ENCODE results near the gene CELA3A.

DNA sequence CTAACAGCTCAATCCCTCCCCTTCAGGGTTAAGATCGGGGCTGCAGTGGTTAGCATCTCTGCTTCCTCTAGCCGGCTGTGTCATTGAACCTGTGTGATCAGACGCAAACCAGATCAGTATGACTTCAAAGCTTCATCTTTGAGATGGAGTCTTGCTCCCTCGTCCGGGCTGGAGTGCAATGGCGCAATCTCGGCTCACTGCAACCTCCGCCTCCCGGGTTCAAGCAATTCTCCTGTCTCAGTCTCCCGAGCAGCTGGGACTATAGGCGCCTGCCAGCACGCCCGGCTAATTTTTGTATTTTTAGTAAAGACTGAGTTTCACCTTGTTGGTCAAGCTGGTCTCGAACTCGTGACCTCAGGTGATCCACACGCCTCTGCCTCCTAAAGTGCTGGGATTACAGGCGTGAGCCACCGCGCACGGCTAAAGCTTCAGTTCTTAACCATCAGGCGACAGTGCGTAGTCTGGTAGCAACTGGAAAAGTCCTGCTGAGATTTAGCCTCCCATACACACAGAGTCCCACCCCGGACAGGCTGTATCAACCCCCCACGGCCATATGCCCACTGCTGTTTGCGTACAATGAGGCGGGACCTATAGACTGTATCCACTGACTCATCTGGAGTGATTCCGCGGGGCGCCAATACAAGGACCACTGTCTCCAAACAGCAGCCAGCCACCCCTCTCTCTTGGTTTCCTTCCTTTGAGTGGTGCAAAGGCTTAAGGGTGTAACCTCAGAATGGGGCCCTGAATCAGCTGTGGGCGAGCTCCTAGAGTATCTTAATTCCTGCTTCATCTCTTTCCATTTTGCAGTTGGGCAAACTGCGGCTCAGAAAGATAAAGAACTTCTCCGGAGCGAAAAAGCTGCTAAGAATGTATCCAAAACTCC lies 23.3 kb downstream of the CELA3A start:
- TF ChIP-seq, protein P1, sequence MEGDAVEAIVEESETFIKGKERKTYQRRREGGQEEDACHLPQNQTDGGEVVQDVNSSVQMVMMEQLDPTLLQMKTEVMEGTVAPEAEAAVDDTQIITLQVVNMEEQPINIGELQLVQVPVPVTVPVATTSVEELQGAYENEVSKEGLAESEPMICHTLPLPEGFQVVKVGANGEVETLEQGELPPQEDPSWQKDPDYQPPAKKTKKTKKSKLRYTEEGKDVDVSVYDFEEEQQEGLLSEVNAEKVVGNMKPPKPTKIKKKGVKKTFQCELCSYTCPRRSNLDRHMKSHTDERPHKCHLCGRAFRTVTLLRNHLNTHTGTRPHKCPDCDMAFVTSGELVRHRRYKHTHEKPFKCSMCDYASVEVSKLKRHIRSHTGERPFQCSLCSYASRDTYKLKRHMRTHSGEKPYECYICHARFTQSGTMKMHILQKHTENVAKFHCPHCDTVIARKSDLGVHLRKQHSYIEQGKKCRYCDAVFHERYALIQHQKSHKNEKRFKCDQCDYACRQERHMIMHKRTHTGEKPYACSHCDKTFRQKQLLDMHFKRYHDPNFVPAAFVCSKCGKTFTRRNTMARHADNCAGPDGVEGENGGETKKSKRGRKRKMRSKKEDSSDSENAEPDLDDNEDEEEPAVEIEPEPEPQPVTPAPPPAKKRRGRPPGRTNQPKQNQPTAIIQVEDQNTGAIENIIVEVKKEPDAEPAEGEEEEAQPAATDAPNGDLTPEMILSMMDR (IDR thresholded peaks at IDR 0.05): peak; percentile 29
- no peak for TF ChIP-seq ZFX (IDR thresholded peaks at IDR 0.05; ENCODE audit: borderline replicate concordance)

Measured in 22Rv1 (cell line).